GM20431 (cell line): ENCODE measurements around the gene ALG10.
"Not testable (repeated sequence)": the region's sequence is repeated elsewhere in the genome, so short reads cannot be mapped to it uniquely, and the experiment has no call there.

ENCODE experiments used
- in situ Hi-C: fragments of 300-500 bp; cut with MseI, MboI; formaldehyde crosslinking; loops from one replicate; pipeline ENCODE4 v1.15.0; 2020; ENCODE audit warnings: low sequenced_read_pairs; ENCODE audit not compliant: unreplicated experiment

ALG10 gene

GRCh38 chr12:34022079-34022830, at the start of gene ALG10:
TSS of gene ALG10 (plus strand) at chr12:34022496. CDS start at chr12:34022600, 104 bp downstream.
- in situ Hi-C loops: loop anchor here (25.0 kb wide), 1 partner anchor 1260 kb away; the partner anchor contains the start of gene YARS2

GRCh38 chr12:33972884-33973283, 49.4 kb upstream of the ALG10 start:
- in situ Hi-C loops: not testable (repeated sequence)

- in situ Hi-C loops: no loop called here
Observed at GRCh38 chr12:33977887-33978286, 44.4 kb upstream of the ALG10 start.

- in situ Hi-C loops: no loop called here
Observed at GRCh38 chr12:33988197-33988805, 34.0 kb upstream of the ALG10 start.

GRCh38 chr12:33988913-33989312, 33.4 kb upstream of the ALG10 start:
- in situ Hi-C loops: no loop called here

GRCh38 chr12:33994857-33995808, 27.2 kb upstream of the ALG10 start:
- in situ Hi-C loops: no loop called here

- in situ Hi-C loops: loop anchor here (25.0 kb wide), 1 partner anchor 1247 kb away; the partner anchor contains the start of gene YARS2
Observed at GRCh38 chr12:34008835-34009234, 13.5 kb upstream of the ALG10 start.

GRCh38 chr12:34016361-34016760, 5.9 kb upstream of the ALG10 start:
- in situ Hi-C loops: loop anchor here (25.0 kb wide), 1 partner anchor 1254 kb away; the partner anchor contains the start of gene YARS2

- in situ Hi-C loops: loop anchor here (25.0 kb wide), 1 partner anchor 1259 kb away; the partner anchor contains the start of gene YARS2
Observed at GRCh38 chr12:34021071-34021470, 1.2 kb upstream of the ALG10 start.

- in situ Hi-C loops: not testable (repeated sequence)
Observed at GRCh38 chr12:34027661-34028060, 5.4 kb downstream of the ALG10 start.

GRCh38 chr12:34030591-34030990, 8.3 kb downstream of the ALG10 start:
- in situ Hi-C loops: no loop called here

GRCh38 chr12:34033628-34034296, 11.5 kb downstream of the ALG10 start:
- in situ Hi-C loops: no loop called here

- in situ Hi-C loops: not testable (repeated sequence)
Observed at GRCh38 chr12:34038357-34038756, 16.1 kb downstream of the ALG10 start.

GRCh38 chr12:34046570-34046969, 24.3 kb downstream of the ALG10 start:
- in situ Hi-C loops: no loop called here

- in situ Hi-C loops: not testable (repeated sequence)
Observed at GRCh38 chr12:34047855-34048254, 25.6 kb downstream of the ALG10 start.

GRCh38 chr12:34048714-34049113, 26.4 kb downstream of the ALG10 start:
- in situ Hi-C loops: no loop called here

GRCh38 chr12:34051486-34051885, 29.2 kb downstream of the ALG10 start:
- in situ Hi-C loops: no loop called here

- in situ Hi-C loops: no loop called here
Observed at GRCh38 chr12:34054938-34055337, 32.6 kb downstream of the ALG10 start.
